ENCODE results near the gene FADS2. TPM values are rescaled to one million over a fixed set of nuclear protein-coding genes. Genes with fewer than 3 reads are reported as not detected.

Gene FADS2
- total RNA-seq, 4 donors from 2014 or later: 1.6 to 30.7 (median 12.0) TPM

- Histone ChIP-seq H3K9me3 (no peaks in the 10 kb centered on the region), H3K27ac (no peak overlapping the region), H3K4me1 (peaks cover 0 to 15% (median 4%) of the 10 kb centered on the region in 4 donors), H3K36me3 (peaks cover 0 to 4% (median 0%) of the 10 kb centered on the region in 3 donors), H3K27me3 (no peaks in the 10 kb centered on the region), H3K4me3 (no peak overlapping the region)
- TF ChIP-seq POLR2A (IDR thresholded peaks at IDR 0.05) (no peak), CTCF (IDR thresholded peaks at IDR 0.05) (no peak)
- no peak for DNase-seq
Observed at GRCh38 chr11:61895718-61896059, 67.6 kb downstream of the FADS2 start.

- Histone ChIP-seq H3K4me3 (no peak overlapping the region), H3K4me1 (peaks cover 0 to 11% (median 0%) of the 10 kb centered on the region in 4 donors), H3K9me3 (no peaks in the 10 kb centered on the region), H3K27ac (no peak overlapping the region), H3K36me3 (peaks cover 0 to 4% (median 0%) of the 10 kb centered on the region in 3 donors), H3K27me3 (no peaks in the 10 kb centered on the region)
- TF ChIP-seq CTCF (IDR thresholded peaks at IDR 0.05) (no peak), POLR2A (IDR thresholded peaks at IDR 0.05) (no peak)
- no peak for DNase-seq
Observed at GRCh38 chr11:61896665-61897386, 68.7 kb downstream of the FADS2 start.

- H3K9me3 ChIP-seq: no peaks in the 10 kb centered on the region
- H3K27me3 ChIP-seq: no peaks in the 10 kb centered on the region
- H3K4me1 ChIP-seq: peaks cover 0 to 6% (median 0%) of the 10 kb centered on the region in 4 donors
- peak; percentile 52 to 91 (median 82) for TF ChIP-seq CTCF (IDR thresholded peaks at IDR 0.05)
- no peak for TF ChIP-seq POLR2A (IDR thresholded peaks at IDR 0.05)
- DNase-seq: peak; percentile 66 to 88 (median 83)
- peaks cover 0 to 4% (median 0%) of the 10 kb centered on the region in 3 donors for H3K36me3 ChIP-seq
- no peak overlapping the region for H3K4me3 ChIP-seq
- H3K27ac ChIP-seq: no peak overlapping the region
Observed at GRCh38 chr11:61897387-61898246, 69.5 kb downstream of the FADS2 start.

- TF ChIP-seq POLR2A (IDR thresholded peaks at IDR 0.05) (no peak), CTCF (IDR thresholded peaks at IDR 0.05) (no peak)
Observed at GRCh38 chr11:61898247-61898582, 70.1 kb downstream of the FADS2 start.

GRCh38 chr11:61899146-61899841, 71.2 kb downstream of the FADS2 start:
- Histone ChIP-seq H3K27ac (peak overlapping the region in 1 of 4 donors; percentile 51), H3K9me3 (no peaks in the 10 kb centered on the region), H3K4me1 (peaks cover 0 to 6% (median 0%) of the 10 kb centered on the region in 4 donors), H3K36me3 (peaks cover 0 to 4% (median 0%) of the 10 kb centered on the region in 3 donors), H3K27me3 (no peaks in the 10 kb centered on the region), H3K4me3 (no peak overlapping the region)
- no peak for TF ChIP-seq POLR2A (IDR thresholded peaks at IDR 0.05)
- TF ChIP-seq CTCF (IDR thresholded peaks at IDR 0.05): peak; percentile 98 to 100 (median 100)
- DNase-seq: peak; percentile 90 to 95 (median 92)

More at GRCh38 chr11:61898247-61898582, 70.1 kb downstream of the FADS2 start:
- DNase-seq: no peak
- no peaks in the 10 kb centered on the region for H3K9me3 ChIP-seq
- H3K4me1 ChIP-seq: peaks cover 0 to 6% (median 0%) of the 10 kb centered on the region in 4 donors
- peaks cover 0 to 4% (median 0%) of the 10 kb centered on the region in 3 donors for H3K36me3 ChIP-seq
- no peak overlapping the region for H3K4me3 ChIP-seq
- no peaks in the 10 kb centered on the region for H3K27me3 ChIP-seq
- H3K27ac ChIP-seq: peak overlapping the region in 1 of 4 donors; percentile 51
